Heart left ventricle (tissue), 16 donors: ENCODE results near the gene NODAL. TPM values are rescaled to one million over a fixed set of nuclear protein-coding genes. Genes with fewer than 3 reads are reported as not detected.

Experiments used
- ATAC-seq, 4 donors: fragments of 200-7000 bp; cut with Tn5 transposase; one replicate each; pipeline ENCODE4 v1.9.1; 2020 to 2022; ENCODE audit warnings: moderate library complexity in 4 of 4, mild to moderate bottlenecking in 3 of 4, moderate number of reproducible peaks in 1 of 4
- DNase-seq, 5 donors: peaks; one replicate each; pipeline ENCODE4 v3.0.0-alpha.2; 2020
- H3K27ac ChIP-seq, 12 donors: fragments of 200-600 bp; sonication (generic) in 4 of 12; one replicate each; pipeline versions ENCODE4 v1.5.0 to v1.8.0; 2016 to 2022; ENCODE audit warnings: mild to moderate bottlenecking in 2 of 12
- H3K27me3 ChIP-seq, 9 donors: fragments of 200-600 bp; sonication (generic) in 2 of 9; one replicate each; pipeline versions ENCODE4 v1.5.1 to v1.8.0; 2016 to 2022; ENCODE audit warnings: mild to moderate bottlenecking in 3 of 9
- H3K36me3 ChIP-seq, 9 donors: fragments of 200-600 bp; sonication (generic) in 2 of 9; one replicate each; pipeline versions ENCODE4 v1.5.0 to v1.8.0; 2018 to 2022; ENCODE audit warnings: mild to moderate bottlenecking in 2 of 9
- H3K4me1 ChIP-seq, 12 donors: fragments of 200-600 bp; sonication (generic) in 4 of 12; one replicate each; pipeline versions ENCODE4 v1.5.0 to v1.8.0; 2016 to 2022; ENCODE audit warnings: mild to moderate bottlenecking in 3 of 12
- H3K4me3 ChIP-seq, 12 donors: fragments of 200-600 bp; sonication (generic) in 4 of 12; one replicate each; pipeline versions ENCODE4 v1.5.0 to v1.8.0; 2017 to 2022; ENCODE audit warnings: mild to moderate bottlenecking in 9 of 12, moderate library complexity in 4 of 12
- H3K9me3 ChIP-seq, 12 donors: fragments of 200-600 bp; sonication (generic) in 4 of 12; one replicate each; pipeline versions ENCODE4 v1.5.0 to v1.8.0; 2016 to 2022; ENCODE audit warnings: mild to moderate bottlenecking in 1 of 12
- POLR2A ChIP-seq, 2 donors: fragments of 450-650 bp; IDR thresholded peaks; one replicate each; pipeline ENCODE4 v1.6.1; 2017; ENCODE audit warnings: antibody characterized with exemption in 2 of 2, mild to moderate bottlenecking in 2 of 2, moderate library complexity in 2 of 2
- WGBS, 4 donors: extraction: QIAGEN DNeasy Blood & Tissue Kit in 2 of 4; methylation state at CpG; one replicate each; pipeline versions ENCODE4 v1.1.5 to v1.1.7; 2013 to 2018; 5-methylcytosine and 5-hydroxymethylcytosine counted together
- intact Hi-C, 10 donors: fragments of 100-400 bp; cut with DNase I; formaldehyde crosslinking; loops; one replicate each; pipeline versions ENCODE4 v1.11.1 to v1.14.2; 2022
- polyA plus RNA-seq, 2 donors: library from polyadenylated mRNA; stranded (reverse); fragments of 200-250 nt; gene quantifications; one replicate each; pipeline ENCODE4 v1.2.3, GENCODE V29; 2013
- total RNA-seq, 9 donors: library from RNA; depleted of rRNA in 2 of 9; stranded (reverse); fragments of >200 nt in 2 of 9; fragmentation: NEBNext Ultra II Directional in 3 of 9; extraction: Animal tissue kit (Norgen Biotek cat#: 25700) in 3 of 9; gene quantifications; one replicate each; pipeline versions ENCODE4 v1.1.0 to v1.2.4, GENCODE V29; 2016 to 2023
- TF ChIP-seq, protein P1 (sequence below), 12 donors: fragments of 200-600 bp; sonication (generic) in 4 of 12; IDR thresholded peaks; one replicate each; pipeline versions ENCODE4 v1.5.0 to v1.8.0; 2018 to 2022; ENCODE audit warnings: antibody characterized with exemption in 12 of 12, mild to moderate bottlenecking in 5 of 12
- donor health status: ischemic (EF 13 %, LVEDD 7.1; RV severe dilation, severe dysfunction).
- donor health status: healthy with polysubstance abuse.
- donor health status: DM: no; HTN: yes; CAD: no.
- donor health status: DM: no; HTN: no; CAD: no.
- donor health status: ischemic (EF 25% LVEDD 6.9; RV normal size, moderate dysfunction).
- donor health status: ischemic (EF 25% LVEDD 5.7; RV mildly dilated, moderate dysfunction).
- donor health status: healthy.
- donor health status: DM: yes; HTN: yes; CAD: no.
- donor health status: ischemic (EF 35%, LVEDD 5.7; RV mildly dilated, moderate dysfunction).
- donor health status: nonischemic (EF 11% LVEDD 7.7; RV severe dilation, severe dysfunction).
- donor health status: DM: yes; HTN: yes; CAD: no.
- donor health status: PGD.
- donor health status: ischemic (EF 29% LVEDD 5.4; RV normal size, mild dysfunction).
- donor health status: nonischemic (EF 23%, LVEDD 6.1; RV moderate dilation, normal function).

Gene NODAL
- total and polyA plus RNA-seq, 11 donors: 0.22 to 0.37 TPM; not detected in 9

DNA sequence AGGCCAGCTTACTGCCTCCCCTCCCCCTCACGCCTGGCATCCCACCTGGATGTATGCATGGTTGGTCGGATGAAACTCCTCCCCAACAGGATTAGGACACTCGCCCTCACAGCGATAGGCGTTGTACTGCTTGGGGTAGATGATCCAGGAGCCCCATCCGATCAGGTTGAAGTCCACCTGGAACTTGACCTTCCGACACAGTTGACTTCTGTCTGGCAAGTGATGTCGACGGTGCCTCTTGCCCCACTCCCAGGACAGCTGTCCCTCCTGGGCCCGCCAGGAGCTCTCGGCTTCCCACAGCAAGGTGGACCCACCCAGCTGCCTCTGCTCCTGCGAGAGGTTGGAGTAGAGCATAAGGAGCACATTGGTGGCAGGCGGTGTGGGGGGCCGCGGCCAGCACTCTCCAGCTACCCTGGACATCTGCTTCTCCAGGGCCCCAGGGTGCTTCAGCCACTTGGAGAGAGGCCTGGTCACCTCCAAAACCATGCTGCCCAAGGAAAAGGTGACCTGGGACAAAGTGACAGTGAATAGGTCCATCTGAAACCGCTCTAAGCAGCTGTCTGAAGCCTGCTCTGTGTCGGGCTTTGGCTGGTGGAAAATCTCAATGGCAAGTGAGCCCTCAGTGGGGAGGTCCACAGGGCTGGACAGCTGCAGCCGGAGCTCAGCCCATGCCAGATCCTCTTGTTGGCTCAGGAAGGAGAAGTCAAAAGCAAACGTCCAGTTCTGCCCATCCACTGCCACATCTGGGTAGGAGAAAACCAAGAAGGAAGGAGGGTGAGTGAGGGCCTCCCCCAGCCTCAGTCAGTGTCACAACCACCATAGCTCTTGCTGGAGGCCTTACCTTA, 6.0 kb downstream of the NODAL start:
- Histone ChIP-seq H3K9me3 (no peaks in the 10 kb centered on the region), H3K4me1 (peaks cover 4 to 49% (median 38%) of the 10 kb centered on the region in 12 donors), H3K4me3 (no peak overlapping the region), H3K27ac (no peak overlapping the region), H3K27me3 (peaks cover 0 to 16% (median 7%) of the 10 kb centered on the region in 9 donors), H3K36me3 (no peaks in the 10 kb centered on the region)
- ATAC-seq: no peak
- no peak for DNase-seq
- intact Hi-C loops: no loop called here
- 94 to 96% (median 95%) methylated on average over 15 to 19 of the region's 19 CpGs for WGBS, 4 donors
- TF ChIP-seq POLR2A (IDR thresholded peaks at IDR 0.05): no peak
- TF ChIP-seq, protein P1, sequence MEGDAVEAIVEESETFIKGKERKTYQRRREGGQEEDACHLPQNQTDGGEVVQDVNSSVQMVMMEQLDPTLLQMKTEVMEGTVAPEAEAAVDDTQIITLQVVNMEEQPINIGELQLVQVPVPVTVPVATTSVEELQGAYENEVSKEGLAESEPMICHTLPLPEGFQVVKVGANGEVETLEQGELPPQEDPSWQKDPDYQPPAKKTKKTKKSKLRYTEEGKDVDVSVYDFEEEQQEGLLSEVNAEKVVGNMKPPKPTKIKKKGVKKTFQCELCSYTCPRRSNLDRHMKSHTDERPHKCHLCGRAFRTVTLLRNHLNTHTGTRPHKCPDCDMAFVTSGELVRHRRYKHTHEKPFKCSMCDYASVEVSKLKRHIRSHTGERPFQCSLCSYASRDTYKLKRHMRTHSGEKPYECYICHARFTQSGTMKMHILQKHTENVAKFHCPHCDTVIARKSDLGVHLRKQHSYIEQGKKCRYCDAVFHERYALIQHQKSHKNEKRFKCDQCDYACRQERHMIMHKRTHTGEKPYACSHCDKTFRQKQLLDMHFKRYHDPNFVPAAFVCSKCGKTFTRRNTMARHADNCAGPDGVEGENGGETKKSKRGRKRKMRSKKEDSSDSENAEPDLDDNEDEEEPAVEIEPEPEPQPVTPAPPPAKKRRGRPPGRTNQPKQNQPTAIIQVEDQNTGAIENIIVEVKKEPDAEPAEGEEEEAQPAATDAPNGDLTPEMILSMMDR (IDR thresholded peaks at IDR 0.05): no peak

DNA sequence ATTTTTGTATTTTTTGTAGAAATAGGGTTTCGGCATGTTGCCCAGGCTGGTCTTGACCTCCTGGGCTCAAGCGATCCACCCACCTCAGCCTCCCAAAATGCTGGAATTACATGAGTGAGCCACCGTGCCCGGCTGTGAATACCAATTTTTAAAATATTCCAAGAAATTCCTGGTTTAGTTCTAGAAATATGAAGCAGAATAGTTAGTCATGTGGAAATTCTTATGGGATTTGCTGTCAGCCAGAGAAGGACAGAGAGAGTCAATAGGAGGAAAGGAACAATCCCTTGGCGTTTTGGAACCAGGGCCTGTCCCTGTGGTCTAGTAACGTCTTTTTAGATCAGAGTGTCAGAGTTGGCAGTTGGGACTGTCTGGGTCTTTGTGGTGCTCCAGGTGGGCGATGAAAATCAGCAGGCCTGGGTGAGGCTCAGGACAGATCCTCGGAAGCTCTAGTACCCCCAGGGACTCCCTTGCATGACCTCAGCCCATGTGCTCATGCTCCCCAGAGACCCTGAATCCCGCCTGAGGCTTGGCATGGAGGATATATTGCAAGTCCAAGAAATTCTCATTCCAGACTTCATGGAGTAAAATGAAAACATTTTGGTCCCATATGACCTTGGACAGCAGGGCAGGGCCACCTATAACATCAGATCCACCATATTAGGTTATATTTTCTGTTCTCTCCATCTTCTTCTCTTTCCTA, 7.8 kb downstream of the NODAL start:
- H3K4me1 ChIP-seq: peaks cover 4 to 56% (median 41%) of the 10 kb centered on the region in 12 donors
- no peak overlapping the region for H3K4me3 ChIP-seq
- peak overlapping the region; percentile 18 to 95 (median 82) for H3K27ac ChIP-seq
- 61 to 70% (median 68%) methylated on average over 9 of the region's 9 CpGs for WGBS, 4 donors
- DNase-seq: peak in 2 of 5 donors; percentile 48 to 62
- intact Hi-C loops: no loop called here
- H3K9me3 ChIP-seq: no peaks in the 10 kb centered on the region
- H3K27me3 ChIP-seq: no peaks in the 10 kb centered on the region
- ATAC-seq: peak in 1 of 4 donors; percentile 9
- TF ChIP-seq, protein P1 (IDR thresholded peaks at IDR 0.05): no peak
- TF ChIP-seq POLR2A (IDR thresholded peaks at IDR 0.05): no peak
- H3K36me3 ChIP-seq: peaks cover 0 to 13% (median 9%) of the 10 kb centered on the region in 9 donors

DNA sequence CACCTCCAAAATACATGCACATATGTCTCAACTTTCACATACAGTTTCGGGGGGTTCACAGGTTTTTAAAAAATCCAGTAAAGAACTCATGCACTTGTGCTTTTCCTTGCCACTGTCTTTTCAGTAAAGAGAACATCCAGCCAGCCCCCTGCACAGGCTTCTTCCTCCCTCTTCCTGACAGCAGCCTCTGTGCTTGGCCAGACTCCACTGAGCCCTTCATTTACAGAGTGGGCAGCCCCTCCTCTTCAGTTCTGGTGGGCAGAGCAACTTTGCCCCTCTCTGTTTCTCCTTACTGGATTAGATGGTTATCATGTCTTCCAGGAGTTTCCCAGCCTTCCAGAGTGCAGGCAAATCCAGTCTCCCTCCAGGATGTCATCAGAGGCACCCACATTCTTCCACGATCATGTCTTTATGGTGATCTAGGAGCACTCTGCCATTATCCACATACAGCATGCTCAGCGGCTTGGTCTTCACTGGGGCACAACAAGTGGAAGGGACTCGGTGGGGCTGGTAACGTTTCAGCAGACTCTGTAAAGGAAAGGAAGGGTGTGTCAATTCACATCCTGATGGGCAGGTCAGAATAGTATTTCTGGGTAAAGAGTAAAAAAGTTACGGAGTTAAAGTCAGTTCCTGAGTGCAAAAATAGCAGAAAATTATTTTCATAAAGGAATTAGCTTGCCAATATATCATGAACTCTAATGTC, 8.8 kb downstream of the NODAL start:
- WGBS, 4 donors: 50 to 63% (median 56%) methylated on average over 6 of the region's 6 CpGs
- ATAC-seq (no peak), DNase-seq (no peak)
- Histone ChIP-seq H3K27ac (peak overlapping the region; percentile 12 to 95 (median 84)), H3K9me3 (no peaks in the 10 kb centered on the region), H3K4me1 (peaks cover 4 to 56% (median 41%) of the 10 kb centered on the region in 12 donors), H3K36me3 (peaks cover 0 to 23% (median 16%) of the 10 kb centered on the region in 9 donors), H3K4me3 (peak overlapping the region in 7 of 12 donors; percentile 3 to 41 (median 25)), H3K27me3 (no peaks in the 10 kb centered on the region)
- intact Hi-C loops: no loop called here
- TF ChIP-seq POLR2A (IDR thresholded peaks at IDR 0.05): no peak
- TF ChIP-seq, protein P1 (IDR thresholded peaks at IDR 0.05): no peak
